Left kidney (tissue), 1 donor: ENCODE results near the gene COPB1. TPM values are rescaled to one million over a fixed set of nuclear protein-coding genes. Genes with fewer than 3 reads are reported as not detected.

ENCODE experiments used
- polyA plus RNA-seq: library from polyadenylated mRNA; unstranded; fragments of 120-200 nt; gene quantifications from one replicate; pipeline ENCODE4 v1.2.1, GENCODE V29; 2013; ENCODE audit not compliant: insufficient read length

COPB1 gene
- polyA plus RNA-seq, 1 donor: 151 TPM

Other genes with a start within 250 kb of the COPB1 start
- 51.8 TPM for gene RRAS2, start 140.6 kb downstream of the COPB1 start, polyA plus RNA-seq
- 184 TPM for gene PSMA1, start 20.6 kb upstream of the COPB1 start, polyA plus RNA-seq
- 10.5 TPM for gene PDE3B, start 144.0 kb upstream of the COPB1 start, polyA plus RNA-seq